Esophagus (tissue), 2 donors: Measurements from ENCODE around the gene PNRC2. TPM values are rescaled to one million over a fixed set of nuclear protein-coding genes. Genes with fewer than 3 reads are reported as not detected.
"Not testable (repeated sequence)": the region's sequence is repeated elsewhere in the genome, so short reads cannot be mapped to it uniquely, and the experiment has no call there.

Source experiments
- H3K27ac ChIP-seq, 2 donors: one replicate each; pipeline ENCODE4 v1.5.1; 2013; ENCODE audit warnings: low read depth in 2 of 2, mild to moderate bottlenecking in 2 of 2, inconsistent platforms in 1 of 2, low read length in 1 of 2, moderate library complexity in 1 of 2
- H3K27me3 ChIP-seq, 2 donors: one replicate each; pipeline ENCODE4 v1.6.1; 2013; ENCODE audit warnings: low read length in 2 of 2, control low read depth in 1 of 2, mild to moderate bottlenecking in 1 of 2; ENCODE audit not compliant: insufficient read depth in 2 of 2, control insufficient read depth in 1 of 2
- H3K36me3 ChIP-seq, 2 donors: one replicate each; pipeline ENCODE4 v1.6.1; 2013; ENCODE audit warnings: low read length in 1 of 2; ENCODE audit not compliant: control insufficient read depth in 2 of 2, insufficient read depth in 2 of 2
- H3K4me1 ChIP-seq, 2 donors: one replicate each; pipeline ENCODE4 v1.6.1; 2013; ENCODE audit warnings: low read length in 1 of 2; ENCODE audit not compliant: control insufficient read depth in 2 of 2, insufficient read depth in 2 of 2
- H3K4me3 ChIP-seq, 2 donors: one replicate each; pipeline ENCODE4 v1.5.1; 2013; ENCODE audit warnings: low read length in 2 of 2, mild to moderate bottlenecking in 2 of 2, low read depth in 1 of 2, moderate library complexity in 1 of 2
- H3K9me3 ChIP-seq, 2 donors: one replicate each; pipeline ENCODE4 v1.6.1; 2013; ENCODE audit warnings: mild to moderate bottlenecking in 2 of 2, low read depth in 1 of 2, low read length in 1 of 2, moderate library complexity in 1 of 2; ENCODE audit not compliant: control insufficient read depth in 2 of 2, insufficient read depth in 1 of 2
- WGBS, 2 donors: extraction: QIAGEN DNeasy Blood & Tissue Kit; methylation state at CpG; one replicate each; pipeline ENCODE4 v1.1.7; 2013; 5-methylcytosine and 5-hydroxymethylcytosine counted together
- polyA plus RNA-seq, 2 donors: library from polyadenylated mRNA; stranded (reverse); fragments of 200-250 nt; gene quantifications; one replicate each; pipeline ENCODE4 v1.2.3, GENCODE V29; 2013
- donor health status: healthy with polysubstance abuse.
- donor health status: Bipolar disorder and iron deficiency.

Gene PNRC2
- polyA plus RNA-seq, 2 donors: 54.2 to 69.1 TPM

GRCh38 chr1:24003331-24003972 is 43.8 kb downstream of the PNRC2 start:
- Histone ChIP-seq H3K27ac (no peak overlapping the region), H3K9me3 (no peaks in the 10 kb centered on the region), H3K27me3 (no peaks in the 10 kb centered on the region), H3K4me1 (no peaks in the 10 kb centered on the region), H3K4me3 (no peak overlapping the region), H3K36me3 (no peaks in the 10 kb centered on the region)
- WGBS, 2 donors: 38 to 48% methylated on average over 4 of the region's 4 CpGs

GRCh38 chr1:24004132-24004531 is 44.5 kb downstream of the PNRC2 start:
- Histone ChIP-seq H3K4me3 (no peak overlapping the region), H3K27me3 (no peaks in the 10 kb centered on the region)
- WGBS, 2 donors: 86 to 95% methylated on average over 5 of the region's 5 CpGs

GRCh38 chr1:24005163-24005562 is 45.5 kb downstream of the PNRC2 start:
- WGBS, 2 donors: 95 to 98% methylated on average over 3 of the region's 3 CpGs
- Histone ChIP-seq H3K27me3 (no peaks in the 10 kb centered on the region), H3K4me3 (no peak overlapping the region), H3K27ac (no peak overlapping the region), H3K36me3 (no peaks in the 10 kb centered on the region), H3K9me3 (no peaks in the 10 kb centered on the region), H3K4me1 (no peaks in the 10 kb centered on the region)

More at GRCh38 chr1:24004132-24004531, 44.5 kb downstream of the PNRC2 start:
- no peaks in the 10 kb centered on the region for H3K36me3 ChIP-seq
- H3K9me3 ChIP-seq: no peaks in the 10 kb centered on the region
- H3K4me1 ChIP-seq: no peaks in the 10 kb centered on the region
- no peak overlapping the region for H3K27ac ChIP-seq

- Histone ChIP-seq H3K4me1 (no peaks in the 10 kb centered on the region), H3K27me3 (no peaks in the 10 kb centered on the region), H3K36me3 (no peaks in the 10 kb centered on the region), H3K27ac (no peak overlapping the region), H3K4me3 (no peak overlapping the region), H3K9me3 (no peaks in the 10 kb centered on the region)
Measured at GRCh38 chr1:24007079-24007478, 47.5 kb downstream of the PNRC2 start.

GRCh38 chr1:24008574-24009184 is 49.1 kb downstream of the PNRC2 start:
- not testable (repeated sequence) for H3K9me3 ChIP-seq, H3K4me1 ChIP-seq, H3K4me3 ChIP-seq, H3K27ac ChIP-seq, H3K36me3 ChIP-seq, H3K27me3 ChIP-seq
- WGBS, 2 donors: 26 to 54% methylated on average over 2 to 3 of the region's 3 CpGs

GRCh38 chr1:24009406-24009805 is 49.8 kb downstream of the PNRC2 start:
- Histone ChIP-seq H3K9me3 (no peaks in the 10 kb centered on the region), H3K36me3 (no peaks in the 10 kb centered on the region), H3K4me1 (no peaks in the 10 kb centered on the region), H3K27ac (no peak overlapping the region), H3K27me3 (no peaks in the 10 kb centered on the region), H3K4me3 (no peak overlapping the region)
- 90 to 93% methylated on average over 1 of the region's 1 CpG for WGBS, 2 donors

GRCh38 chr1:24010650-24011049 is 51.0 kb downstream of the PNRC2 start:
- Histone ChIP-seq H3K36me3 (no peaks in the 10 kb centered on the region), H3K9me3 (no peaks in the 10 kb centered on the region), H3K4me1 (no peaks in the 10 kb centered on the region), H3K27ac (no peak overlapping the region), H3K27me3 (no peaks in the 10 kb centered on the region), H3K4me3 (no peak overlapping the region)
- WGBS, 2 donors: 41 to 66% methylated on average over 3 of the region's 5 CpGs

- 95% methylated on average over 8 of the region's 8 CpGs for WGBS, 2 donors
- not testable (repeated sequence) for H3K4me3 ChIP-seq, H3K9me3 ChIP-seq, H3K4me1 ChIP-seq, H3K36me3 ChIP-seq, H3K27me3 ChIP-seq, H3K27ac ChIP-seq
Measured at GRCh38 chr1:24012878-24013277, 53.2 kb downstream of the PNRC2 start.
